ENCODE measurements around the gene GFRA3. TPM values are rescaled to one million over a fixed set of nuclear protein-coding genes. Genes with fewer than 3 reads are reported as not detected.

The GFRA3 gene
- polyA plus RNA-seq, 1 experiment, result not detected

DNA sequence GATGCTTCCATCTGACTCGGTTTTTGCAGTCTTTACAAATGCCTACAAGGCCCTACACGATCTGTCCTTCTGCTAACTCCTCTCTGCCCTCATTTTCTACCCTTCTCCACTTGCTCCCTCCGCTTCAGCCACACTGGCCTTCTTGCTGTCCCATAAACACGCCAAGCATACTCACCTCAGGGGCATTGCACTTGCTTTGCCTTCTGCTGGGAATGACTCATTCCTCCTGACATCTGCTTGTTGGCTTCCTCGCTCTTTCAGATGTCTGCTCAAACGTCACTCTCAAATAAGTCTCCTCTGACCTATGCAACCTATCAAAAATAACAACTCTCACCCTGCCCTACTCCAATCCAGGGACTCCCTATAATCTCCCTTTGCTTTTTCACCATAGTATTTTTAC, 29.0 kb upstream of the GFRA3 start:
- POLR2A ChIA-PET, result no interaction called here
- Histone ChIP-seq H3K36me3 (ENCODE audit: control insufficient read depth, insufficient read depth, low read length) (no peaks in the 10 kb centered on the region), H3K27me3 (ENCODE audit: control insufficient read depth, insufficient read depth, low read length) (no peaks in the 10 kb centered on the region), H3K4me3 (ENCODE audit: low read depth, low read length) (no peak overlapping the region)
- CTCF ChIA-PET, result interaction anchor here (2.0 kb wide), 1 partner anchor 20 kb away, joined by 6 read pairs; no protein-coding TSS in a partner anchor
- TF ChIP-seq, protein P1, sequence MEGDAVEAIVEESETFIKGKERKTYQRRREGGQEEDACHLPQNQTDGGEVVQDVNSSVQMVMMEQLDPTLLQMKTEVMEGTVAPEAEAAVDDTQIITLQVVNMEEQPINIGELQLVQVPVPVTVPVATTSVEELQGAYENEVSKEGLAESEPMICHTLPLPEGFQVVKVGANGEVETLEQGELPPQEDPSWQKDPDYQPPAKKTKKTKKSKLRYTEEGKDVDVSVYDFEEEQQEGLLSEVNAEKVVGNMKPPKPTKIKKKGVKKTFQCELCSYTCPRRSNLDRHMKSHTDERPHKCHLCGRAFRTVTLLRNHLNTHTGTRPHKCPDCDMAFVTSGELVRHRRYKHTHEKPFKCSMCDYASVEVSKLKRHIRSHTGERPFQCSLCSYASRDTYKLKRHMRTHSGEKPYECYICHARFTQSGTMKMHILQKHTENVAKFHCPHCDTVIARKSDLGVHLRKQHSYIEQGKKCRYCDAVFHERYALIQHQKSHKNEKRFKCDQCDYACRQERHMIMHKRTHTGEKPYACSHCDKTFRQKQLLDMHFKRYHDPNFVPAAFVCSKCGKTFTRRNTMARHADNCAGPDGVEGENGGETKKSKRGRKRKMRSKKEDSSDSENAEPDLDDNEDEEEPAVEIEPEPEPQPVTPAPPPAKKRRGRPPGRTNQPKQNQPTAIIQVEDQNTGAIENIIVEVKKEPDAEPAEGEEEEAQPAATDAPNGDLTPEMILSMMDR (IDR thresholded peaks at IDR 0.05; ENCODE audit: insufficient read depth, low read depth, low read length), result no peak
- no peak for DNase-seq (ENCODE audit: low read depth)

DNA sequence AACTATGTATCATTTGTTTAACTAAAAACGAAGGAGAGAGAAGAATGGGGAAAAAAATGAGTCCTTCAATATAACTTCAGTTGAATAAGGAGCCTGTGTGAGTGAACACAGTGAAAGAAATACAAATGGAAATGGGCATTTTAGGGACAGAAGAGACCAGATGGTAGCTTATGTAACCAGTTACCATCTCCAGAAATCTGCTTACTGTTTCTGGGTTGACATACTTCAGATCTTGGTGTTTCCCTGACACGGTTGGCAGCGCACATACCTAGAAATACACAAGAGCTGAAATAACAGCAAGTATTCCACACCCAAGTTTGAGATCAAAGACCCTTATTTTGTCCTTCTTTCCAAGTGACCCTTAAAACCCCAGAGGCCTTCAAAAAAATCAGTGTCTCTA, 14.9 kb upstream of the GFRA3 start:
- ChIA-PET CTCF (interaction anchor here (0.5 to 0.7 kb wide), 2 partner anchors 17 to 70 kb away, joined by 3 read pairs; no protein-coding TSS in a partner anchor), POLR2A (no interaction called here)
- TF ChIP-seq, protein P1 (IDR thresholded peaks at IDR 0.05; ENCODE audit: insufficient read depth, low read depth, low read length), result no peak
- Histone ChIP-seq H3K27me3 (ENCODE audit: control insufficient read depth, insufficient read depth, low read length) (no peaks in the 10 kb centered on the region), H3K36me3 (ENCODE audit: control insufficient read depth, insufficient read depth, low read length) (peaks cover 2% of the 10 kb centered on the region; the same call in 1 of the 2 replicates), H3K4me3 (ENCODE audit: low read depth, low read length) (no peak overlapping the region)
- no peak for DNase-seq (ENCODE audit: low read depth)

DNA sequence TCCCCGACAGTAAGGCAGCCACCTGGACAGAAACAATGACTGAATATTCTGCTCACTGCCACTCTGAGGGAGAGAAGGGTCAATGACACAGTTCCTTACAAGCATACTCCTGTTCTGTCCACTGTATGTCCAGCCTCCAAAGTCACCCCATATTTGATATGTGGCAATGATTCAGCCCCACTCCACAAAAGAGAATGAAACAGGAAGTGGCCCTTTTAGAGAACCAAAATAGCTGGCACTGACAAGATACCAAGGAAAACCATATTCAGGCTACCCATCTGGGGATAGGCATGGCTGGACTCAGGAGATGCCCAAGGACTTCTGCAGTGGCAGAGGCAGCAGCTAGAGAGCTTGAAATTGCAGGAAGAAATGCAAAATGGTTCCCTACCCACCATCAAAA, 12.8 kb upstream of the GFRA3 start:
- Histone ChIP-seq H3K36me3 (ENCODE audit: control insufficient read depth, insufficient read depth, low read length) (peaks cover 2% of the 10 kb centered on the region; the same call in 1 of the 2 replicates), H3K27me3 (ENCODE audit: control insufficient read depth, insufficient read depth, low read length) (no peaks in the 10 kb centered on the region), H3K4me3 (ENCODE audit: low read depth, low read length) (no peak overlapping the region)
- ChIA-PET POLR2A (no interaction called here), CTCF (interaction anchor here (0.8 kb wide), 1 partner anchor 45 kb away, joined by 3 read pairs; no protein-coding TSS in a partner anchor)
- no peak for DNase-seq (ENCODE audit: low read depth)
- TF ChIP-seq, protein P1 (IDR thresholded peaks at IDR 0.05; ENCODE audit: insufficient read depth, low read depth, low read length), result no peak

DNA sequence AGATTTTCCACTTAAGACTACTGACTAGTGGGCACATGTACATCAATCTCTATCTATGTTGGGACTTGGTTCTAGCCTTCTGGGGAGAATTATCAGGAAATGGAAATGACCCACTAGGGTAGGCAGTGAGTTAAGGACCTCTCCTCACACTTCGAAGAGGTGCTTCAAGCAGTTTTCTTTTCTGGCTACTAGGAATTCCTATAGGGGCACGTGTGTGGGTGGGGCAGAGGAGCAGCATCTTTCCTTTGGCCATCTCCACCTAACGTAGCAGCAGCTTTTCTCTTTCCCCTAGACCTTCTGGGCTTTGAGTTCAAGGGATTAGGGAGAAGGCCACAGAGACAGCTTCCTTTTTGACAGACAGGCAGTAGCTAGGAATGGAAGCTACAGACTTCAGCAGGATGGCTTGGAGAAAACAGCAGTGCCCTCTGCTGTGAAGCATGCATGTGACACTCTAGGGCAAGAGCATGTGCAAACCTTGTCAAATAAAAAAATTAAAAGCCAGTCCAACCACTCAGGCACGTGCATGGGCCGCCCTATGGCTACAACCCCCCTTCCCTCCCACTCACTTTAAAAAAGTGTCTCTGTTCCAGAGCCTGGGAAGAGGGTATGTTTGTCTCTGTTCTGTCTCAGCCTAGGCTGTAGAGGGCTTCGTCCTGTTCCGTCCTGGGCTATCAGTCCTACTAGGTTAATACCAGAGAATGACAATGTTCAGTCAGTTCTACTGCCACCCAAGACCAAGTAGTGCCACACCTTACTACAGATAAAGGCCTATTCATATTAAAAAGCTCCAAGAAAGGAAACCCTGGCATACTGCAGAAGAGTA, 8.7 kb upstream of the GFRA3 start:
- no peaks in the 10 kb centered on the region for H3K27me3 ChIP-seq (ENCODE audit: control insufficient read depth, insufficient read depth, low read length)
- CTCF ChIA-PET, result interaction anchor here (0.6 to 3.5 kb wide), 14 partner anchors 9 to 104 kb away, joined by 3 to 28 read pairs (median 5); partner anchors contain the start of genes GFRA3 and KIF20A
- H3K36me3 ChIP-seq (ENCODE audit: control insufficient read depth, insufficient read depth, low read length), result peaks cover 2% of the 10 kb centered on the region; the same call in 1 of the 2 replicates
- DNase-seq (ENCODE audit: low read depth), result peak; percentile 4
- no peak overlapping the region for H3K4me3 ChIP-seq (ENCODE audit: low read depth, low read length)
- POLR2A ChIA-PET, result no interaction called here
- TF ChIP-seq, protein P1 (IDR thresholded peaks at IDR 0.05; ENCODE audit: insufficient read depth, low read depth, low read length), result peak; percentile 66

DNA sequence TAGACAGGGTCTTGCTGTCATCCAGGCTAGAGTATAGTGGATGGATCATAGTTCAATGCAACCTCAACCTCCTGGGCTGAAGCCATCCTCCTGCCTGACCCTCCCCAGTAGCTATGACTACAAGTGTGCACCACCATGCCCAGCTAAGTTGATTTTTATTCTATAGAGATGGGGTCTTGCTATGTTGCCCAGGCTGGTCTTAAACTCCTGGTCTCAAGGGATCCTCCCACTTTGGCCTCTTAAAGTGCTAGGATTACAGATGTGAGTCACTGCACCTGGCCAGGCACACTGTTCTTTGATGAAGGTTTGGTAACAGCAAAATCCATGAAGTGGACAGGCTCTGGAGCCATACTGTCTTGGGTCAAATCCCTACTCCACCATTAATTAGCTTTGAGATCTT, 6.5 kb upstream of the GFRA3 start:
- H3K36me3 ChIP-seq (ENCODE audit: control insufficient read depth, insufficient read depth, low read length), result peaks cover 2% of the 10 kb centered on the region; the same call in 1 of the 2 replicates
- no peak overlapping the region for H3K4me3 ChIP-seq (ENCODE audit: low read depth, low read length)
- ChIA-PET CTCF (interaction anchor here (1.0 to 2.8 kb wide), 2 partner anchors 58 to 60 kb away, joined by 3 to 6 read pairs; no protein-coding TSS in a partner anchor), POLR2A (no interaction called here)
- H3K27me3 ChIP-seq (ENCODE audit: control insufficient read depth, insufficient read depth, low read length), result no peaks in the 10 kb centered on the region
- TF ChIP-seq, protein P1 (IDR thresholded peaks at IDR 0.05; ENCODE audit: insufficient read depth, low read depth, low read length), result no peak
- no peak for DNase-seq (ENCODE audit: low read depth)
